H9 (cell line): ENCODE results near the gene PPP2R2B. TPM values are rescaled to one million over a fixed set of nuclear protein-coding genes. Genes with fewer than 3 reads are reported as not detected.

ENCODE experiments used
- DNase-seq: peaks from one replicate; pipeline ENCODE4 v3.0.0-alpha.2; 2017
- H2AFZ ChIP-seq: one replicate; pipeline ENCODE4 v1.6.1; 2013; ENCODE audit warnings: mild to moderate bottlenecking, low read length, control low read depth, moderate library complexity
- H2AK5ac ChIP-seq: 2 replicates; pipeline ENCODE4 v1.6.1; 2013; ENCODE audit warnings: low read length, control low read depth, mixed read lengths; ENCODE audit not compliant: insufficient read length
- H2BK120ac ChIP-seq: one replicate; pipeline ENCODE4 v1.6.1; 2013; ENCODE audit warnings: low read depth, mild to moderate bottlenecking, low read length, control low read depth, inconsistent platforms; ENCODE audit not compliant: poor library complexity, severe bottlenecking
- H2BK12ac ChIP-seq: 2 replicates; pipeline ENCODE4 v1.6.1; 2013; ENCODE audit warnings: low read length, control low read depth, mixed read lengths, low read depth; ENCODE audit not compliant: insufficient read length
- H2BK15ac ChIP-seq: 2 replicates; pipeline ENCODE4 v1.6.1; 2013; ENCODE audit warnings: low read depth, low read length, control low read depth
- H2BK20ac ChIP-seq: one replicate; pipeline ENCODE4 v1.6.1; 2013; ENCODE audit warnings: low read depth, mild to moderate bottlenecking, low read length, control low read depth, inconsistent platforms; ENCODE audit not compliant: poor library complexity, severe bottlenecking
- H2BK5ac ChIP-seq: 2 replicates; pipeline ENCODE4 v1.6.1; 2013; ENCODE audit warnings: low read length, control low read depth, mixed read lengths; ENCODE audit not compliant: insufficient read length
- H3K14ac ChIP-seq: 2 replicates; pipeline ENCODE4 v1.6.1; 2013; ENCODE audit warnings: low read length, control low read depth; ENCODE audit not compliant: insufficient read depth
- H3K18ac ChIP-seq: 2 replicates; pipeline ENCODE4 v1.6.1; 2013; ENCODE audit warnings: low read depth, mild to moderate bottlenecking, mixed read lengths, low read length, control low read depth; ENCODE audit not compliant: insufficient read length
- H3K23ac ChIP-seq: 2 replicates; pipeline ENCODE4 v1.6.1; 2013; ENCODE audit warnings: low read length, control low read depth, mixed read lengths, low read depth; ENCODE audit not compliant: insufficient read length
- H3K23me2 ChIP-seq: 2 replicates; pipeline ENCODE4 v1.6.1; 2013; ENCODE audit warnings: low read depth, mild to moderate bottlenecking, mixed read lengths, low read length, control low read depth; ENCODE audit not compliant: insufficient read length, poor library complexity, severe bottlenecking
- H3K27ac ChIP-seq: 2 replicates; pipeline ENCODE4 v1.5.1; 2013; ENCODE audit warnings: low read length, control low read depth, mixed read lengths, low read depth; ENCODE audit not compliant: insufficient read length
- H3K27me3 ChIP-seq: 2 replicates; pipeline ENCODE4 v1.6.1; 2013; ENCODE audit warnings: low read length, control low read depth, inconsistent platforms; ENCODE audit not compliant: insufficient read depth
- H3K4ac ChIP-seq: 2 replicates; pipeline ENCODE4 v1.6.1; 2013; ENCODE audit warnings: low read depth, mild to moderate bottlenecking, control low read depth, inconsistent platforms, low read length, moderate library complexity
- H3K4me1 ChIP-seq: 2 replicates; pipeline ENCODE4 v1.6.1; 2013; ENCODE audit warnings: low read length, control low read depth, inconsistent platforms; ENCODE audit not compliant: insufficient read depth
- H3K4me2 ChIP-seq: 2 replicates; pipeline ENCODE4 v1.6.1; 2013; ENCODE audit warnings: low read length, control low read depth, mixed read lengths; ENCODE audit not compliant: insufficient read length, insufficient read depth
- H3K56ac ChIP-seq: 2 replicates; pipeline ENCODE4 v1.6.1; 2013; ENCODE audit warnings: low read depth, mild to moderate bottlenecking, mixed read lengths, low read length, control low read depth; ENCODE audit not compliant: insufficient read length
- H3K79me1 ChIP-seq: 2 replicates; pipeline ENCODE4 v1.6.1; 2013; ENCODE audit warnings: low read depth, mild to moderate bottlenecking, moderate library complexity, low read length, control low read depth, inconsistent platforms; ENCODE audit not compliant: insufficient read depth, poor library complexity, severe bottlenecking
- H3K79me2 ChIP-seq: 2 replicates; pipeline ENCODE4 v1.6.1; 2013; ENCODE audit warnings: low read length, control low read depth, inconsistent platforms; ENCODE audit not compliant: insufficient read depth
- H3K9ac ChIP-seq: 2 replicates; pipeline ENCODE4 v1.6.1; 2013; ENCODE audit warnings: low read length, control low read depth, mixed read lengths; ENCODE audit not compliant: insufficient read length; ENCODE audit errors: extremely low read depth
- H3K9me3 ChIP-seq: one replicate; pipeline ENCODE4 v1.6.1; 2013; ENCODE audit warnings: low read depth, low read length, inconsistent platforms; ENCODE audit not compliant: control insufficient read depth
- H3T11ph ChIP-seq: one replicate; pipeline ENCODE4 v1.6.1; 2013; ENCODE audit warnings: mild to moderate bottlenecking, low read length, control low read depth, inconsistent platforms
- H4K20me1 ChIP-seq: one replicate; pipeline ENCODE4 v1.6.1; 2013; ENCODE audit not compliant: control insufficient read depth, insufficient read length, insufficient read depth
- H4K5ac ChIP-seq: 2 replicates; pipeline ENCODE4 v1.6.1; 2013; ENCODE audit warnings: low read depth, mild to moderate bottlenecking, mixed read lengths, low read length, control low read depth; ENCODE audit not compliant: insufficient read length
- H4K8ac ChIP-seq: replicated peaks from 2 replicates; pipeline ENCODE4 v1.6.1; 2013; ENCODE audit warnings: low read length, control low read depth, mixed read lengths, low read depth; ENCODE audit not compliant: insufficient read length
- H4K91ac ChIP-seq: 2 replicates; pipeline ENCODE4 v1.6.1; 2013; ENCODE audit warnings: low read depth, mild to moderate bottlenecking, moderate library complexity, mixed read lengths, low read length, control low read depth; ENCODE audit not compliant: insufficient read length
- H3K27ac Mint-ChIP-seq, 3 experiments: 2 replicates in 2 of 3; 3 replicates in 1 of 3; pipeline ENCODE4 v1.8.0; 2020 to 2021; ENCODE audit warnings: mixed read lengths in 3 of 3, mild to moderate bottlenecking in 1 of 3, moderate library complexity in 1 of 3
- H3K27me3 Mint-ChIP-seq: 2 replicates; pipeline ENCODE4 v1.8.0; 2021; ENCODE audit warnings: low read depth, mild to moderate bottlenecking, moderate library complexity, mixed read lengths
- H3K36me3 Mint-ChIP-seq, 3 experiments: 2 replicates in 2 of 3; 3 replicates in 1 of 3; pipeline ENCODE4 v1.8.0; 2020 to 2021; ENCODE audit warnings: low read depth in 3 of 3, mixed read lengths in 3 of 3; ENCODE audit not compliant: insufficient read depth in 1 of 3
- H3K4me1 Mint-ChIP-seq, 2 experiments: 2 replicates each; pipeline ENCODE4 v1.8.0; 2020; ENCODE audit warnings: mixed read lengths in 2 of 2
- H3K4me3 Mint-ChIP-seq, 2 experiments: 2 replicates in 1 of 2; 3 replicates in 1 of 2; pipeline ENCODE4 v1.8.0; 2020 to 2021; ENCODE audit warnings: mild to moderate bottlenecking in 2 of 2, mixed read lengths in 2 of 2, moderate library complexity in 1 of 2
- H3K9me3 Mint-ChIP-seq, 2 experiments: 2 replicates in 1 of 2; 3 replicates in 1 of 2; pipeline ENCODE4 v1.8.0; 2020; ENCODE audit warnings: mild to moderate bottlenecking in 2 of 2, mixed read lengths in 2 of 2, moderate library complexity in 1 of 2
- WGBS: extraction: QIAGEN DNeasy Blood & Tissue Kit; methylation state at CpG from one replicate; pipeline ENCODE4 v1.1.7; 2013; ENCODE audit warnings: missing lambda C conversion rate, low lambda C conversion rate, mixed read lengths; ENCODE audit not compliant: insufficient read length; ENCODE audit errors: extremely low coverage; 5-methylcytosine and 5-hydroxymethylcytosine counted together
- total RNA-seq: library from RNA; stranded (reverse); gene quantifications from 2 replicates; pipeline ENCODE4 v1.2.1, GENCODE V29; 2021
- TF ChIP-seq, protein P1 (sequence below): fragments of 200-600 bp; sonication (generic); conservative IDR thresholded peaks from 3 replicates; pipeline ENCODE4 v1.8.0; 2021; ENCODE audit warnings: antibody characterized with exemption, mild to moderate bottlenecking

Gene PPP2R2B
- total RNA-seq, 1 experiment from 2014 or later: 14.3 TPM

DNA sequence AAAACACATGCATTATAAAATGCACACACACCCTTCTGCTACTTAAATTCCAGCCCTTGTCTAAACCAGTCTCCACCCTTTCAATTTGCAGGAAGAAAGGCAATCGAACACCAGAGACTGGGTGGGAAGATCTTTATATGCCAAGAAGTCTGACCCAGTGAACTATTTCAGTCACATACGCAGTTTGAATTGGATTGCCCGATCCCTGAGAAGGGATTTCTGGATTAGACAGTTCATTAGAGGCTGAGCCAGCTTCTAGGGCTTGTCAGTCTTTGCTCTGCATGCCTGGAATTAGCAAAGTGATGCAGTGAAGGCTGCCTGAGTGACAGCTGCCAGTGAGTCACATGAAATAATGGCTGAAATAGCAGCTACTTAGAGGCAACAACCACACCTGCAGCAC is 159.9 kb downstream of the PPP2R2B start:
- no peak overlapping the region for H3K4me3 Mint-ChIP-seq
- no CpG with 5 or more reads among the region's 3 CpGs for WGBS

More for the DNA sequence above, 159.9 kb downstream of the PPP2R2B start:
- H2BK5ac ChIP-seq: no peak overlapping the region
- H2AFZ ChIP-seq: no peak overlapping the region
- H3K14ac ChIP-seq: no peak overlapping the region
- TF ChIP-seq, protein P1, sequence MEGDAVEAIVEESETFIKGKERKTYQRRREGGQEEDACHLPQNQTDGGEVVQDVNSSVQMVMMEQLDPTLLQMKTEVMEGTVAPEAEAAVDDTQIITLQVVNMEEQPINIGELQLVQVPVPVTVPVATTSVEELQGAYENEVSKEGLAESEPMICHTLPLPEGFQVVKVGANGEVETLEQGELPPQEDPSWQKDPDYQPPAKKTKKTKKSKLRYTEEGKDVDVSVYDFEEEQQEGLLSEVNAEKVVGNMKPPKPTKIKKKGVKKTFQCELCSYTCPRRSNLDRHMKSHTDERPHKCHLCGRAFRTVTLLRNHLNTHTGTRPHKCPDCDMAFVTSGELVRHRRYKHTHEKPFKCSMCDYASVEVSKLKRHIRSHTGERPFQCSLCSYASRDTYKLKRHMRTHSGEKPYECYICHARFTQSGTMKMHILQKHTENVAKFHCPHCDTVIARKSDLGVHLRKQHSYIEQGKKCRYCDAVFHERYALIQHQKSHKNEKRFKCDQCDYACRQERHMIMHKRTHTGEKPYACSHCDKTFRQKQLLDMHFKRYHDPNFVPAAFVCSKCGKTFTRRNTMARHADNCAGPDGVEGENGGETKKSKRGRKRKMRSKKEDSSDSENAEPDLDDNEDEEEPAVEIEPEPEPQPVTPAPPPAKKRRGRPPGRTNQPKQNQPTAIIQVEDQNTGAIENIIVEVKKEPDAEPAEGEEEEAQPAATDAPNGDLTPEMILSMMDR: no peak
- H4K8ac ChIP-seq: no peak overlapping the region
- H4K5ac ChIP-seq: no peak overlapping the region
- no peak overlapping the region for H2BK15ac ChIP-seq
- H3K79me2 ChIP-seq: no peaks in the 10 kb centered on the region; the same call in 1 of the 2 replicates
- H3K18ac ChIP-seq: no peak overlapping the region
- H2BK20ac ChIP-seq: no peak overlapping the region
- H3K4me1 Mint-ChIP-seq: peaks cover 0 to 2% of the 10 kb centered on the region in 2 experiments; a peak in 1 of 4 replicates
- no peaks in the 10 kb centered on the region for H3K9me3 ChIP-seq
- H3K23me2 ChIP-seq: no peaks in the 10 kb centered on the region
- H3T11ph ChIP-seq: no peak overlapping the region
- H3K4me2 ChIP-seq: no peak overlapping the region
- no peak overlapping the region for H3K56ac ChIP-seq
- no peaks in the 10 kb centered on the region for H3K9me3 Mint-ChIP-seq
- no peaks in the 10 kb centered on the region for H3K27me3 ChIP-seq
- H2AK5ac ChIP-seq: no peak overlapping the region
- H3K4ac ChIP-seq: no peak overlapping the region
- H3K27ac ChIP-seq: no peak overlapping the region
- no peaks in the 10 kb centered on the region for H4K20me1 ChIP-seq
- H3K36me3 Mint-ChIP-seq: no peaks in the 10 kb centered on the region
- no peak overlapping the region for H3K23ac ChIP-seq
- H3K27ac Mint-ChIP-seq: no peak overlapping the region
- H2BK120ac ChIP-seq: no peak overlapping the region
- H4K91ac ChIP-seq: no peak overlapping the region
- DNase-seq: no peak
- H3K79me1 ChIP-seq: no peaks in the 10 kb centered on the region
- H2BK12ac ChIP-seq: no peak overlapping the region
- H3K4me1 ChIP-seq: no peaks in the 10 kb centered on the region
- H3K9ac ChIP-seq: no peak overlapping the region
- H3K27me3 Mint-ChIP-seq: no peaks in the 10 kb centered on the region
